ENCODE results near the gene DDX17. TPM values are rescaled to one million over a fixed set of nuclear protein-coding genes. Genes with fewer than 3 reads are reported as not detected.

Gene DDX17
- total and polyA plus RNA-seq, 2 donors from 2014 or later, result 133 to 509 TPM

DNA sequence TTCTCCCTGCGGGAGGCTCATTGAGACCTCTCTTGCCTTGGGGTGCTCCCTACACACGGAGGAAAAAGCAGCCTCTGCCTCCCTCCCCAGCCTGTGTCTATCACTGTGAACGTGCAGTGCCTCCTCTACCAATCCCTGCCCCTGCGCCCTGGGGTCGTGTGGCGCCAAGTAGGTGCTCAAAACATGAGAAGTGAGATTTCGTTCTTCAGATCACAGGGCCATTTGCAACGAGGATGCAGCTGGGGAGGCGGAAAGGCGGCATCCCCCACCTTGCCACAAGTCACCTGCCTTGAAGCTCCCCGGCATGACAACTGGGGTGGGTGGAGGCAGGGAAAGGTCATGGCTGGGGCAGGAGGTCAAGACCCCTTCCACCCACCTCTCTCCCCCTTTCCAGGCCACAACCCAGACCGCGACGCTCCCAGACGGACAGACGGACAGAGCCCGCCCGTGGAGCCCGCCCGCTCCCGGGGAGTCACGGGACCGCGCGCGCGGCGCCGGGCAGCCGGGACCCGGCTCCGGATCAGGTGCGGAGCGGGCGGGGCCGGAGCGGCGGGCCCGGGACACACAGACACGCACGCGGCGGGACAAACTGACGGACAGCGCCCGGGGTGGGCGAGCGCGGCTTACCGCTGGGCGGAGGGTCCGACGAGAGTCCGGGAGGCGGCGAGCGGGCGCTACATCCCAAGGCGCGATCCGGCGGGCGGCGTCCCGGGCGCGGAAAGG lies 51.6 kb downstream of the DDX17 start:
- Histone ChIP-seq H3K4me3 (ENCODE audit: low read length in 3 of 3) (no peak overlapping the region), H3K4me1 (ENCODE audit: control insufficient read depth in 2 of 3, insufficient read depth in 2 of 3, low read depth in 1 of 3, low read length in 3 of 3) (peaks cover 0 to 2% (median 0%) of the 10 kb centered on the region in 3 donors), H3K9ac (ENCODE audit: low read length in 3 of 3) (no peak overlapping the region), H3K27ac (ENCODE audit: low read depth in 2 of 2, low read length in 2 of 2) (no peak overlapping the region), H3K27me3 (ENCODE audit: control insufficient read depth, insufficient read depth, low read length) (peaks cover 12% of the 10 kb centered on the region), H3K9me3 (ENCODE audit: control insufficient read depth in 2 of 3, insufficient read depth in 1 of 3, low read length in 3 of 3) (no peaks in the 10 kb centered on the region), H3K36me3 (ENCODE audit: control insufficient read depth in 2 of 3, insufficient read depth in 3 of 3, low read length in 3 of 3) (no peaks in the 10 kb centered on the region)
- intact Hi-C loops (cut with DNase I), result no loop called here
- FAIRE-seq (no peak), DNase-seq (peak in 3 of 5 donors; percentile 39 to 77 (median 75))
- TF ChIP-seq, protein P1, sequence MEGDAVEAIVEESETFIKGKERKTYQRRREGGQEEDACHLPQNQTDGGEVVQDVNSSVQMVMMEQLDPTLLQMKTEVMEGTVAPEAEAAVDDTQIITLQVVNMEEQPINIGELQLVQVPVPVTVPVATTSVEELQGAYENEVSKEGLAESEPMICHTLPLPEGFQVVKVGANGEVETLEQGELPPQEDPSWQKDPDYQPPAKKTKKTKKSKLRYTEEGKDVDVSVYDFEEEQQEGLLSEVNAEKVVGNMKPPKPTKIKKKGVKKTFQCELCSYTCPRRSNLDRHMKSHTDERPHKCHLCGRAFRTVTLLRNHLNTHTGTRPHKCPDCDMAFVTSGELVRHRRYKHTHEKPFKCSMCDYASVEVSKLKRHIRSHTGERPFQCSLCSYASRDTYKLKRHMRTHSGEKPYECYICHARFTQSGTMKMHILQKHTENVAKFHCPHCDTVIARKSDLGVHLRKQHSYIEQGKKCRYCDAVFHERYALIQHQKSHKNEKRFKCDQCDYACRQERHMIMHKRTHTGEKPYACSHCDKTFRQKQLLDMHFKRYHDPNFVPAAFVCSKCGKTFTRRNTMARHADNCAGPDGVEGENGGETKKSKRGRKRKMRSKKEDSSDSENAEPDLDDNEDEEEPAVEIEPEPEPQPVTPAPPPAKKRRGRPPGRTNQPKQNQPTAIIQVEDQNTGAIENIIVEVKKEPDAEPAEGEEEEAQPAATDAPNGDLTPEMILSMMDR (IDR thresholded peaks at IDR 0.05; ENCODE audit: borderline replicate concordance, extremely low read depth, insufficient read depth), result no peak

DNA sequence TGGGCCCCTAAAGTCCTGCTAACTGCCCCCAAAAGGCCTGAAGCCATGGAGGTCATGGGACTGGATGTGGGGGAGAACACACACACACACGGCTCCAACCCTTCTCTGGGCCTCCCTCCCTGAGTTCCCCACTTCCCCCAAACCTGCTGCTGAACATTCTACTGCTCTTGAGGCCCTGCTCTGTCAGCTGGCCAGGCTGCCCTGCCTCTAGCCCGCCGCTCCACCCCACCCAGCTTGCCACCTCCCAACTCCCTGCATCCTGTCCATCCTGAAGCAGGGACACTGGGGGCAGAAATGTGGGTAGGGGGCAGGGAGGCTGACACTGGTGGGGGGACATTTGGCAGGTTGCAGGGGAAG lies 52.1 kb downstream of the DDX17 start:
- DNase-seq (peak in 2 of 5 donors; percentile 57 to 62), FAIRE-seq (no peak)
- peaks cover 0 to 2% (median 0%) of the 10 kb centered on the region in 3 donors for H3K4me1 ChIP-seq (ENCODE audit: control insufficient read depth in 2 of 3, insufficient read depth in 2 of 3, low read depth in 1 of 3, low read length in 3 of 3)
- peaks cover 12% of the 10 kb centered on the region for H3K27me3 ChIP-seq (ENCODE audit: control insufficient read depth, insufficient read depth, low read length)
- intact Hi-C loops (cut with DNase I), result no loop called here
- no peak overlapping the region for H3K27ac ChIP-seq (ENCODE audit: low read depth in 2 of 2, low read length in 2 of 2)
- no peaks in the 10 kb centered on the region for H3K36me3 ChIP-seq (ENCODE audit: control insufficient read depth in 2 of 3, insufficient read depth in 3 of 3, low read length in 3 of 3)
- TF ChIP-seq, protein P1 (IDR thresholded peaks at IDR 0.05; ENCODE audit: borderline replicate concordance, extremely low read depth, insufficient read depth), result no peak
- no peak overlapping the region for H3K4me3 ChIP-seq (ENCODE audit: low read length in 3 of 3)
- no peak overlapping the region for H3K9ac ChIP-seq (ENCODE audit: low read length in 3 of 3)
- no peaks in the 10 kb centered on the region for H3K9me3 ChIP-seq (ENCODE audit: control insufficient read depth in 2 of 3, insufficient read depth in 1 of 3, low read length in 3 of 3)

DNA sequence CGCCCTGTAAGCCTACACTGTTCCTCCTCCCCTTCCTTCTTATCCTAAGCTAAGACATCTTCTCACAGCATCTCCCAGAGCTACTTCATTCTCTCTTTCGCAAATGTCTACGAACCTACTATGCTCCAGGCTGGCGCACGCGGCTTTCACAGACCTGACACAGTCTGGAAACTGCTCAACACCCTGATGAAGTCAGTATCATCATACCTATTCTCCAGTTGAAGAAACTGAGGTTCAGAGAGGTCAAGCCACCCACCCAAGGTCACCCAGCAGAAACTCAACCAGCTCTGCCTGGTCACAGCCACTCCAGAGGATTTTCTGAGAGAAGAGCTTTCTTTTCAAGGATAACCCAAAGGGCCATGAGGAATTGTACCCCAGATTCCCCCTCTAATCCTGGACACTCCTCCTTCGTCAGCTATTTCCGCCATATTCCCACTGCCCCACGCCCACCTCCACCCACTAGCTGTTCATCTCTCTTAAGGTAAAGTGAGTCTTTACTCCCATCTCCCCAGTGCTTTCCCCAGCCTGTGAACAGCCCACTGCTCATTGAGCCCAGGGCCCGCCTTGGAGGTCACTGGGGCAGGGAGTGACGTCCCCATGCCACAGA lies 52.9 kb downstream of the DDX17 start:
- Histone ChIP-seq H3K27ac (ENCODE audit: low read depth in 2 of 2, low read length in 2 of 2) (no peak overlapping the region), H3K27me3 (ENCODE audit: control insufficient read depth, insufficient read depth, low read length) (peaks cover 12% of the 10 kb centered on the region), H3K36me3 (ENCODE audit: control insufficient read depth in 2 of 3, insufficient read depth in 3 of 3, low read length in 3 of 3) (no peaks in the 10 kb centered on the region), H3K9me3 (ENCODE audit: control insufficient read depth in 2 of 3, insufficient read depth in 1 of 3, low read length in 3 of 3) (no peaks in the 10 kb centered on the region), H3K4me1 (ENCODE audit: control insufficient read depth in 2 of 3, insufficient read depth in 2 of 3, low read depth in 1 of 3, low read length in 3 of 3) (peaks cover 0 to 2% (median 0%) of the 10 kb centered on the region in 3 donors), H3K4me3 (ENCODE audit: low read length in 3 of 3) (no peak overlapping the region), H3K9ac (ENCODE audit: low read length in 3 of 3) (no peak overlapping the region)
- intact Hi-C loops (cut with DNase I), result no loop called here
- FAIRE-seq, result no peak
- DNase-seq, result no peak
- TF ChIP-seq, protein P1 (IDR thresholded peaks at IDR 0.05; ENCODE audit: borderline replicate concordance, extremely low read depth, insufficient read depth), result no peak
